GM10266 (cell line): ENCODE data around the gene VIL1.

ENCODE experiments used
- DNase-seq: peaks from one replicate; pipeline ENCODE4 v3.0.0; 2012; ENCODE audit errors: extremely low spot score
- CTCF ChIP-seq: IDR thresholded peaks from 2 replicates; pipeline ENCODE4 v1.5.1; 2012; ENCODE audit warnings: mild to moderate bottlenecking, low read depth; ENCODE audit not compliant: control insufficient read depth, insufficient read depth; ENCODE audit errors: missing control alignments

Gene VIL1

GRCh38 chr2:218398437-218399390 is 20.2 kb upstream of the VIL1 start:
- TF ChIP-seq CTCF, result no peak
- peak; percentile 91 for DNase-seq

GRCh38 chr2:218399391-218400166 is 19.3 kb upstream of the VIL1 start, which contains the start of gene CTDSP1:
Gene CTDSP1, plus strand, starts transcription at chr2:218399868. Its CDS starts 223 bp downstream, at chr2:218400091.
- DNase-seq, result peak; percentile 94
- TF ChIP-seq CTCF, result no peak

DNA sequence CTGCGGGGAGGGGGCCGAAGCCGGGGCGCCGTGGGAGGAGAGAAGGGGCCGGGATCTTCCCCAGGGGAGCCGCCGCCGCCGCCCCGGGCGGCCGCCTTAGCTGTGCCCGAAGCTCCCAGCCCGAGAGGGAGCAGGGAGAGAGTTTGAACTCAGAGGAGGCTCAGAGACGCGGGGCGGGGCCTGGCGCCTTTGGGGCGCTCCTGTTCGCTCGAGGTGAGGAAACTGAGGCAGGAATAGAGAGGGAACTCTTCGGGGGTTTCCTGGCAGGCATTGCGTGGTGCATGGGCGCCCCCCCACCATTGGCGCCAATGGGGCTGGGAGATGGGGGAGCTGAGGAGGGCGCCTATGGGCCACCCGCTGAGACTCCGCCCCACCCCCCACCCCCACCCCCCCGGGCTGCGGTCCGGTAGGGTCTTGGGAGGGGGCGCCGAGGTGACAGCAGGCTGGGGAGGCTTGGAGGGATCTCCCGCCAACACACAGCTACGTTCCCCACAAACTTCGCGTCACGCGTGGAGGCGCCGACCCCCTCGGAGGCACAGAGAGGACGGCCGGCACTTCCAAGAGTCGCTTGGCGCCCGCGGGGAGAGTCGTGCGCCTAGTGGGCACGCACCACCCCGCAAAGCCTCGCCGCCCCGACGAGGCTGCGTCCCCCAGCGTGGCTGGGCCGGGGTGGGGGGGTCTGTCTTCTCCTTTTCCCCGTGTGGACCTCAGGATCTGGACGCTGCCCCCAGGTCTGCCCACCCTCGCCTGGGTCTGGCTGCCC is 18.6 kb upstream of the VIL1 start:
- TF ChIP-seq CTCF, result no peak
- peak; percentile 56 for DNase-seq

DNA sequence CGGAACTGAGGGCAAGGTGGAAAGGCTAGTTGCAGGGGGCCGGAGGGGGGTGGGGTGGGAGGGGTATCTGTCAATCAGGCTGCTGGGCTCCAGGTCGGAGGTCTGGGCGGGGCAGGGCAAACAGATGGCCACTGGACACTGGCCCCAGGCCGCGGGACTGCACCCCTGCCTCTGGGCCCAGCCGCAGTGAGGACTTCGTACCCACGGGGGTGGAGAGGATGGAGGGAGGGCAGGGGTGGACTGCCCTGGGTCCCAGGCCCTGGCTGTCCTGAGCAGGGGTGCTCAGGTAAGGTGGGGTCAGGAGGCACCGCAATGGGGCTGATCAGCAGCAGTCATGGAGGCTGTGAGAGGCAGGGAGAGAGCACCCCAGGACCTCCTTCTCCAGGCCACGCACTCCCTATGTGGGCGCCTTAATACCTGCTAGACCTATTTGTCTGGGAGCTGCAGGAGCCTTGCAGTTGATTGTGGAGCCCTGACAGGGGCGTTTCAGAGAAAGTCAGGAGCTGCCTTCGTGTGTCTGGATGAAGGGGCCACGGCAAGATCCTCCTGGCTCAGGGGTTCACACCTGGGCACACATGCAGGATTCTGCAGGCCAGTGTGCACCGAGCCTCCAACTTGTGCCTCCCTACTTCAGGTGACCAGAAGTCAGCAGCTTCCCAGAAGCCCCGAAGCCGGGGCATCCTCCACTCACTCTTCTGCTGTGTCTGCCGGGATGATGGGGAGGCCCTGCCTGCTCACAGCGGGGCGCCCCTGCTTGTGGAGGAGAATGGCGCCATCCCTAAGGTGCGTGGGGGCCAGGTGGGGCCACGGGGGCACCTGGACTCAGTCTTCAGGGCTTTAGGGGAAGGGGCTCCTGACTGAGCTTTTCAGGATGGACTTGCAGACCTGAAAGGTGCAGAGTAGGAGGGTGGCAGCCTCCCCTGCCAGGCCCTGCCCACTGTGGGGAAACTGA is 17.7 kb upstream of the VIL1 start:
- DNase-seq, result peak; percentile 48
- no peak for TF ChIP-seq CTCF

GRCh38 chr2:218401890-218402289 is 17.0 kb upstream of the VIL1 start:
- no peak for DNase-seq
- no peak for TF ChIP-seq CTCF

GRCh38 chr2:218402491-218402901 is 16.4 kb upstream of the VIL1 start:
- no peak for DNase-seq
- no peak for TF ChIP-seq CTCF
